Activated CD4-positive, alpha-beta T cell treated with anti-CD3 and anti-CD28 coated beads for 36 hours (primary cell): ENCODE results near the gene KIF2C. TPM values are rescaled to one million over a fixed set of nuclear protein-coding genes. Genes with fewer than 3 reads are reported as not detected.

ENCODE experiments used
- ATAC-seq: fragments of 200-7000 bp; cut with Tn5 transposase; one replicate; pipeline ENCODE4 v1.10.0; 2021; ENCODE audit warnings: mild to moderate bottlenecking, moderate library complexity
- CTCF ChIA-PET: fragments of 350-600 bp; sonication (Branson Sonifier 250); formaldehyde crosslinking; loops from one replicate; lab custom pipeline; 2021; ENCODE audit warnings: antibody characterized with exemption; lab: Charles Lee
- POLR2A ChIA-PET: fragments of 350-600 bp; sonication (Branson Sonifier 250); formaldehyde crosslinking; loops from one replicate; lab custom pipeline; 2021; ENCODE audit warnings: antibody characterized with exemption, inconsistent platforms; lab: Charles Lee
- DNase-seq: peaks from one replicate; pipeline ENCODE4 v3.0.0-alpha.2; 2020
- H3K27ac Mint-ChIP-seq: one replicate; pipeline ENCODE4 v1.8.0; 2021; ENCODE audit warnings: mixed read lengths
- H3K27me3 Mint-ChIP-seq: one replicate; pipeline ENCODE4 v1.8.0; 2021; ENCODE audit warnings: mixed read lengths
- H3K36me3 Mint-ChIP-seq: one replicate; pipeline ENCODE4 v1.8.0; 2021; ENCODE audit warnings: low read depth, mixed read lengths
- H3K4me1 Mint-ChIP-seq: one replicate; pipeline ENCODE4 v1.8.0; 2021; ENCODE audit warnings: mixed read lengths
- H3K4me3 Mint-ChIP-seq: one replicate; pipeline ENCODE4 v1.8.0; 2021; ENCODE audit warnings: mild to moderate bottlenecking, moderate library complexity, mixed read lengths
- H3K9me3 Mint-ChIP-seq: one replicate; pipeline ENCODE4 v1.8.0; 2021; ENCODE audit warnings: low read depth, mixed read lengths
- intact Hi-C, 2 experiments: fragments of 100-400 bp; cut with DNase I in 1 of 2; cut with micrococcal nuclease in 1 of 2; formaldehyde crosslinking; loops; one replicate each; pipeline versions ENCODE4 v1.14.2 to v1.15.1; 2022 to 2024; cut with DNase I, micrococcal nuclease
- total RNA-seq, 2 experiments: library from RNA; stranded (reverse); gene quantifications; one replicate each; pipeline ENCODE4 v1.2.3, GENCODE V29; 2021

The KIF2C gene
- total RNA-seq, 2 experiments from 2014 or later = 101 to 119 TPM

DNA sequence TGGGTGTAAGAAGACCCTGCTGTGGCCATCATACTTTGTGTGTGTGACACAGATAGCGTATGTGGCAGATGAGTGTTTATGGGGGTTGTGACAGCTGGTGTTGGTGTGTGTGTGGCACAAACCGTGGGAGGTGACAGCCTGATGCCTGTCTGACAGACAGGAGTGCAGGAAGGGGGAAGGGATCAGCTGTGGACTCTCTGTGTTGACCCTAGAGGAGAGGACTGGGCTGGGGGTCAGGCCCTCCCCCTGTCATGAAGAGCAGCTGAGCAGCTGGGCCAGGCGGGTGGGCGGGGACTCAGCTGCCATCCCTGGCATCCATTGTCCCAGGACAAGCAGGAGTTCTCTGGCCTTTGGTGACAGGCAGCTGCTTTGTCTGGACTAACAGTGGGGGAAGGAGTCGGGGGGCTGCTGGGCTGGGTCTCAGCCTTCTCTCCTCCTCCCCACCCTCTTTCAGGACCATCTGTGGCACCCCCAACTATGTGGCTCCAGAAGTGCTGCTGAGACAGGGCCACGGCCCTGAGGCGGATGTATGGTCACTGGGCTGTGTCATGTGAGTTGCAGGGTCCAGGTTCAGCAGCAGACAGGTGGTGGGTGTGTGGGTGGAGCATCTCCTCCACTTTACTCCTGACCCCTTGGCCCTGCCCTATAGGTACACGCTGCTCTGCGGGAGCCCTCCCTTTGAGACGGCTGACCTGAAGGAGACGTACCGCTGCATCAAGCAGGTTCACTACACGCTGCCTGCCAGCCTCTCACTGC lies 62.8 kb downstream of the KIF2C start:
- intact Hi-C loops = loop anchor here (10.0 kb wide), 2 partner anchors 502 to 692 kb away; partner anchors contain the start of gene TESK2 (in 1 of the 2)
- no peaks in the 10 kb centered on the region for H3K9me3 Mint-ChIP-seq
- peaks cover 60% of the 10 kb centered on the region for H3K4me1 Mint-ChIP-seq
- H3K36me3 Mint-ChIP-seq = peaks cover 62% of the 10 kb centered on the region
- peak; percentile 45 for DNase-seq
- H3K4me3 Mint-ChIP-seq = peak overlapping the region; percentile 87
- H3K27me3 Mint-ChIP-seq = no peaks in the 10 kb centered on the region
- no peak for ATAC-seq
- POLR2A ChIA-PET = interaction anchor here (1.4 to 5.1 kb wide), 3 partner anchors 17 to 81 kb away, joined by 4 to 186 read pairs (median 21); partner anchors contain the start of gene RNU5D-1
- H3K27ac Mint-ChIP-seq = peak overlapping the region; percentile 92
- CTCF ChIA-PET = no interaction called here

DNA sequence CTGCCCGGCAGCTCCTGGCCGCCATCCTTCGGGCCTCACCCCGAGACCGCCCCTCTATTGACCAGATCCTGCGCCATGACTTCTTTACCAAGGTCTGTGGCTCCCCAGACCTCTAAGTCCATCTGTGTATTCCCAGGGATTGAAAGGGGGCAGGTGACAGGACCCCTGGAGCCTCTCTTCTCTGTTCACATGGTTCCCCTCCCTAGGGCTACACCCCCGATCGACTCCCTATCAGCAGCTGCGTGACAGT lies 63.4 kb downstream of the KIF2C start:
- intact Hi-C loops = loop anchor here (10.0 kb wide), 2 partner anchors 502 to 692 kb away; partner anchors contain the start of gene TESK2 (in 1 of the 2)
- H3K9me3 Mint-ChIP-seq = no peaks in the 10 kb centered on the region
- no peak for ATAC-seq
- H3K4me3 Mint-ChIP-seq = peak overlapping the region; percentile 87
- H3K27ac Mint-ChIP-seq = peak overlapping the region; percentile 88
- ChIA-PET CTCF (no interaction called here), POLR2A (interaction anchor here (1.4 to 5.1 kb wide), 2 partner anchors 17 to 81 kb away, joined by 4 to 186 read pairs; no protein-coding TSS in a partner anchor)
- peaks cover 65% of the 10 kb centered on the region for H3K4me1 Mint-ChIP-seq
- peaks cover 63% of the 10 kb centered on the region for H3K36me3 Mint-ChIP-seq
- DNase-seq = no peak
- H3K27me3 Mint-ChIP-seq = no peaks in the 10 kb centered on the region

DNA sequence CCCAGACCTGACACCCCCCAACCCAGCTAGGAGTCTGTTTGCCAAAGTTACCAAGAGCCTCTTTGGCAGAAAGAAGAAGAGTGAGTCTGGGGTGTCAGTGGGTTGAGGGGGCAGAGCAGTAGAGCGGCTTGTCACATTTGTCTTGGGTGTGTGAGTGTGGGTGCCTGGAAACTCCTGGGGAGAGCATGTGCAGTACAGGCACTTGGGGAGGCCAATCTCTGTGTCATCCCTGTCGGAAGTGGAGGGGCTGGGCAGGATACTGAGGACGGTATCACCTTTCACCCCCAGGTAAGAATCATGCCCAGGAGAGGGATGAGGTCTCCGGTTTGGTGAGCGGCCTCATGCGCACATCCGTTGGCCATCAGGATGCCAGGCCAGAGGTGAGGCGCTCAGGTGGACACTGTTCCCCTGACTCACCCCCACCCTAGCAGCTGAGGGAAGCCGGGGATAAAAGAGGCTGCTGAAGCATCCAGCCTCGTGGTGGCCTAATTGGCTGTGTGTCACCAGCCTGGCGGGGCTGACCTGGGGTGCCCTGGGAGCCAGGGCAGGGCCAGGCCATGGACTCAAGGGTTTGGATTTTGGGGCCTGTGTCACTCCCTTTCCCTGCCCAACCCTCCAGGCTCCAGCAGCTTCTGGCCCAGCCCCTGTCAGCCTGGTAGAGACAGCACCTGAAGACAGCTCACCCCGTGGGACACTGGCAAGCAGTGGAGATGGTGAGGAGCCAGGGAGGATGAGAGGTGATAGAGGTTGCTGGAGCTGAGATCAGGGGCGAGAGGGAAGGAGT lies 63.9 kb downstream of the KIF2C start:
- Mint-ChIP-seq H3K4me1 (peaks cover 69% of the 10 kb centered on the region), H3K27ac (peak overlapping the region; percentile 88), H3K36me3 (peaks cover 63% of the 10 kb centered on the region), H3K9me3 (no peaks in the 10 kb centered on the region), H3K27me3 (no peaks in the 10 kb centered on the region), H3K4me3 (peak overlapping the region; percentile 87)
- POLR2A ChIA-PET = interaction anchor here (1.4 to 8.5 kb wide), 2 partner anchors 16 to 82 kb away, joined by 4 to 337 read pairs; no protein-coding TSS in a partner anchor
- intact Hi-C loops = loop anchor here (10.0 kb wide), 2 partner anchors 501 to 691 kb away; partner anchors contain the start of gene TESK2 (in 1 of the 2)
- CTCF ChIA-PET = no interaction called here
- DNase-seq (peak; percentile 27), ATAC-seq (no peak)

DNA sequence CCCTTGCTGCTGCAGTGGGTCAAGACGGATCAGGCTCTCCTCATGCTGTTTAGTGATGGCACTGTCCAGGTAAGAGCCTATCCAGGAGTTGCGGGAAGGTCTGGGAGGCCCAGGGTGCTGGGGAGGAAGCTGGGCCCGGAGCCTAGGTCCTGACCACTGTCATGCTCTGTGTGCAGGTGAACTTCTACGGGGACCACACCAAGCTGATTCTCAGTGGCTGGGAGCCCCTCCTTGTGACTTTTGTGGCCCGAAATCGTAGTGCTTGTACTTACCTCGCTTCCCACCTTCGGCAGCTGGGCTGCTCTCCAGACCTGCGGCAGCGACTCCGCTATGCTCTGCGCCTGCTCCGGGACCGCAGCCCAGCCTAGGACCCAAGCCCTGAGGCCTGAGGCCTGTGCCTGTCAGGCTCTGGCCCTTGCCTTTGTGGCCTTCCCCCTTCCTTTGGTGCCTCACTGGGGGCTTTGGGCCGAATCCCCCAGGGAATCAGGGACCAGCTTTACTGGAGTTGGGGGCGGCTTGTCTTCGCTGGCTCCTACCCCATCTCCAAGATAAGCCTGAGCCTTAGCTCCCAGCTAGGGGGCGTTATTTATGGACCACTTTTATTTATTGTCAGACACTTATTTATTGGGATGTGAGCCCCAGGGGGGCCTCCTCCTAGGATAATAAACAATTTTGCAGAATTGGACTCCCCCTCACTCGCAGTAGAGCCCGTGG lies 65.8 kb downstream of the KIF2C start:
- H3K27ac Mint-ChIP-seq = peak overlapping the region; percentile 77
- CTCF ChIA-PET = interaction anchor here (0.5 to 1.8 kb wide), 2 partner anchors 12 to 207 kb away, joined by 3 to 4 read pairs; no protein-coding TSS in a partner anchor
- H3K27me3 Mint-ChIP-seq = no peaks in the 10 kb centered on the region
- H3K36me3 Mint-ChIP-seq = peaks cover 67% of the 10 kb centered on the region
- DNase-seq = peak; percentile 13
- H3K9me3 Mint-ChIP-seq = no peaks in the 10 kb centered on the region
- no peak for ATAC-seq
- POLR2A ChIA-PET = interaction anchor here (0.5 to 8.5 kb wide), 6 partner anchors 13 to 84 kb away, joined by 3 to 337 read pairs (median 6); partner anchors contain the start of gene RNU5D-1
- peaks cover 80% of the 10 kb centered on the region for H3K4me1 Mint-ChIP-seq
- no peak overlapping the region for H3K4me3 Mint-ChIP-seq
- intact Hi-C loops = loop anchor here (2.0 to 10.0 kb wide), 4 partner anchors 173 to 777 kb away; partner anchors contain the start of gene TESK2 (in 1 of the 2)

DNA sequence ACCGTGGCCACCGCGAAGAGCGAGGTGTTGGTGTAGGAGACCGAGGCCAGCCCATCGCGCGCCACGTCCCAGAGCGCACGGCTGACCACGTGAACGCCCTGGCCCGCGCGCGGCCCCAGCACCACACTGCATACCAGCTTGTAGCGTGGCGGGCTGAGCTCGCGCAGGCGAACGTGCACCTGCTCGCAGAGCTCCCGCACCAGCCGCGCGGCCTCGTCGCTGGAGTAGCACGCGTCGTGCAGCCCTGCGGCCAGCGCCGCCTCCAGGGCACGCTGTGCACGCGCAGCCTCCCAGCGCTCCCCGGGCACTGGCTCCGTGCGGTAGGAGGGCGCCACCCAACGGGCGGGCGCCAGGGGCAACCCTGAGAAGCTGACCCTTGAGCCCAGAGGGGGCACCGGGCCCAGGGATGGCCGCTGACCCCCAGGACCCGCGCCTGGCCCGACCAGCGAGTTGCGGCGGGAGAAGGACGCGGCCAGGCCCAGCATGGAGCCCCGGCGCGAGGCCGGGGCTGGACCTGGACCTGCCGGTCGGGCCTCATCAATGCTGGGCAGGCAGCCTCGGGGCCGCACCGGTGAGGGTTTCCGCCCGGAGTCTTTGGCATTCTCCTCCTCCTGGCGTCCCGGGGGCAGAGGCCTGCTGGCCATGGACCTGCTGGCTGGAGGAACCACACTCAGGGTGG lies 66.5 kb downstream of the KIF2C start:
- DNase-seq = peak; percentile 17
- H3K4me1 Mint-ChIP-seq = peaks cover 87% of the 10 kb centered on the region
- H3K9me3 Mint-ChIP-seq = no peaks in the 10 kb centered on the region
- POLR2A ChIA-PET = interaction anchor here (0.6 to 8.5 kb wide), 12 partner anchors 8 to 777 kb away, joined by 3 to 337 read pairs (median 4); partner anchors contain the start of genes AKR1A1, BEST4, RNU5D-1 and RPS8
- H3K27me3 Mint-ChIP-seq = no peaks in the 10 kb centered on the region
- CTCF ChIA-PET = interaction anchor here (1.8 to 3.7 kb wide), 2 partner anchors 12 to 13 kb away, joined by 4 to 41 read pairs; no protein-coding TSS in a partner anchor
- peaks cover 64% of the 10 kb centered on the region for H3K36me3 Mint-ChIP-seq
- H3K27ac Mint-ChIP-seq = peak overlapping the region; percentile 99
- H3K4me3 Mint-ChIP-seq = no peak overlapping the region
- intact Hi-C loops = loop anchor here (2.0 to 10.0 kb wide), 4 partner anchors 174 to 777 kb away; partner anchors contain the start of gene TESK2 (in 1 of the 2)
- ATAC-seq = no peak

DNA sequence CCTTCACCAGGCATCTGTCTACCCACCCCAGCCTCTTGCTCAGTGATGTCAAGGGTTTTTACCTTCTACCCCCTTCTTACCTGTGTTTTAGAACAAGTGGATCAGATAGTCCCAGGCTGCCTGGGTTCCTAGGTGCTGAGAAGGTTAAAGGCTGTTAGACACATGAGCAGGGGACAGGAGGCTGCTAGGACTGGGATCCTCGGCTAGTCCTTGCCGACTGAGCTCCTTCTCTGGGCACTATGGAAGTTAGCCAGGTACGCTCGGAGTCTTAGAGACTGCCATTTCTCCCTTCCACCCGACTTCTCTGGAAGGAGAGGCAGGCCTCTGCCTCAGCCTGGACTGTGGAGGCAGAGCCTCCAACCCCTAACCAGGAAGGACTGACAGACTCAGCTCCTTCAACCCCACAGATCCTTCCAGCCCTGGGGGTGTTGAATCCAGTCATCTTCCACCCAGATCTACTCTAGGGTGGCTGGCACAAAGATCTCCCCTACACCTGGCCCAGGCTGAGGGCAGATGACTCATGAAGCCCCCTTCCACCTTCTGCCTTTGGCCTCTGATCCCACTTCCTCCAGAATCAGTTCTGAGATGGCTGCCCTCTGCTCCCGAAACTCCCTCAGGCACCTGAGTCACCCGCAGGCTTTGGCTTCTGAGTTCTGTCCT lies 67.2 kb downstream of the KIF2C start, which contains the start of gene DYNLT4:
Gene DYNLT4, minus strand, starts transcription at position 648 of the 660 bp plus-strand sequence. CDS start 683 bp downstream, outside the sequence.
- CTCF ChIA-PET = interaction anchor here (0.8 to 3.7 kb wide), 4 partner anchors 11 to 839 kb away, joined by 3 to 41 read pairs (median 4); partner anchors contain the start of gene RNU5D-1
- Mint-ChIP-seq H3K4me1 (peaks cover 92% of the 10 kb centered on the region), H3K36me3 (peaks cover 64% of the 10 kb centered on the region), H3K27ac (peak within 1 kb of the TSS; percentile 99), H3K9me3 (no peaks in the 10 kb centered on the region), H3K4me3 (peak within 1 kb of the TSS; percentile 87), H3K27me3 (no peaks in the 10 kb centered on the region)
- POLR2A ChIA-PET = interaction anchor here (0.6 to 8.5 kb wide), 10 partner anchors 10 to 777 kb away, joined by 3 to 337 read pairs (median 6); partner anchors contain the start of genes AKR1A1, BEST4, KIF2C and RNU5D-1
- intact Hi-C loops = loop anchor here (1.0 to 10.0 kb wide), 6 partner anchors 68 to 776 kb away; partner anchors contain the start of genes KIF2C (in 1 of the 2) and TESK2 (in 1 of the 2)
- DNase-seq (no peak), ATAC-seq (peak; percentile 2)

DNA sequence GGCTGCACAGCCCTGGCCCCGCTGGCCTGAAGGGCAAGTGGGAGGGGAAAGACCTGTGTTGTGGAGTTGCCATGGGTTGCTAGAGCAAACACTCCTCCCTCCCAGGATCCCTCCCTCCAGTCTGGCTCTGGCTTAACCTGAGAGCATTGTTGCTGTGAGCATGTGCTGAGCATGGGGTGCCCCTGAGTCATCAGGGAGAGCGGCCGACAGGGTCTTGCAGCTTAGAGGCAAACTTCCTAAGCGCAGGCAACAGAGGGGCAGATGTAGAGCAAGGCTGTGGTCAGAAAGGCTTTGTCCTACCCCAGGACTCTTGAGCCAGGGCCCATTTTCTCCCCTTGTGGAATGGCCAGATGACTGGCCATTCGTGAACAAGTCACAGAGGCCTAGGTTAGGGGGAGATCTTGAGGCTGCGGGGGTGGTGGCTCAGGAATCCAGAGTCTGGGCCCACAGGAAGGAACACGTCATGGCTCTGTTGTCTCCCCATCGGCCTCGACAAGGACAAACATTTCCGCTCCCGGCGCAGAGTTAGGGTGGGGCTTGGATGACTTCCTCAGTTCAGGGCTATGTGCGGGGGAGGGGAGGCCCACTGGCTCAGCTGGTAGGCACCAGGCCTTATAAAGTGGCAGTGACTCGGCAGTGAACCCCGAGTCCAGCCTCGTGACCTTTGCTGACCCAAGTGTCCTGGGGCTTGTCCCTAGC lies 67.9 kb downstream of the KIF2C start:
- ChIA-PET POLR2A (interaction anchor here (0.9 to 8.5 kb wide), 10 partner anchors 11 to 533 kb away, joined by 3 to 337 read pairs (median 13); partner anchors contain the start of genes BEST4, KIF2C, MUTYH and RNU5D-1), CTCF (interaction anchor here (0.8 to 3.7 kb wide), 10 partner anchors 9 to 839 kb away, joined by 3 to 41 read pairs (median 5); partner anchors contain the start of genes HECTD3, RNU5D-1 and UROD)
- intact Hi-C loops = loop anchor here (1.0 to 10.0 kb wide), 8 partner anchors 31 to 775 kb away; partner anchors contain the start of genes KIF2C (in 1 of the 2) and TESK2 (in 1 of the 2)
- Mint-ChIP-seq H3K27me3 (no peaks in the 10 kb centered on the region), H3K4me3 (peak overlapping the region; percentile 87), H3K4me1 (peaks cover 92% of the 10 kb centered on the region), H3K9me3 (no peaks in the 10 kb centered on the region), H3K36me3 (peaks cover 61% of the 10 kb centered on the region), H3K27ac (peak overlapping the region; percentile 99)
- ATAC-seq (peak; percentile 57), DNase-seq (peak; percentile 94)

DNA sequence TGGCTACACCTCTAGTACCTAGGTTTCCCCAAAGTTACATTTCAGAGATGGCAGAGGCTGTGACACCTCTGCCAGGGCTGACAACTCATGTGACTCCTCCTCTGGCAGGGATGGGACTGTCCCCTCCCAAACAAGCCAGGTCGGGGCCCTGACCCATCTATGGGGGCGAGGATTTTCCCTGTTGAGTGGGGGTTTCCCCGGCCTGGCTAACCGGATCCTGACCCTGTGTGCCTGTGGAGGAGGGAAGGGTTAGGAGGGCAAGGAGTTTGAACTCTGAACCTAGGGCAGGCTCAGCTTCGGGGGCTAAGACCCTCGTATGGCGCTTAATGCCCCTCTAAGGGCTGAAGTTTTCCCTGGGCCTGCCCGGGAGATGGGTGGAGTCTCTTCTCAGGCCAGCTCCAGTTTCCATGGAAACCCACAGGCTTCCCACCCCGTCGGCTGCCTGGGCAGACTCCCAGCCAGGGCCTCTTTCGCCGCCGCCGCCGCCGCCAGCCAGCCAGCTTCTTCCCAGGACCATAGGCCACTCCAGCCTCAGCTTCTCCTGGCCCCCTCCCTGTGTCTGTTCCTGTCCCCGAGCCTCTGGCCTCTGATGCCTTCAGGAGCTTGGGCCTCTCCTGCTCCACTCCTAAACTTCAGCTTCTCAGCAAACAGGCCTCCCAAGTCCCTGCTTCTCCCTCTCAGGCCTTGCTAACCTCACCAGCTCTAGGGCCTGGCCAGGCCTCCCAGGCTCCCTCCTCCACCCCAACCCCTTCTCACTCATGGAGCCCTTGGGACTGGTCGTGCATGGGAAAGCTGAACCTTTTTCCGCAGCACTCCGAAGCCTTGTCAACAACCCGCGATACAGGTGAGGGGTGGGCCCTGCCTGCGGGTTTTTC lies 68.7 kb downstream of the KIF2C start, which contains the start of gene BTBD19:
Gene BTBD19, plus strand, starts transcription at position 461 of the 875 bp plus-strand sequence. Its CDS starts 298 bp downstream, at position 759.
- peak within 1 kb of the TSS; percentile 87 for H3K4me3 Mint-ChIP-seq
- H3K4me1 Mint-ChIP-seq = peaks cover 91% of the 10 kb centered on the region
- intact Hi-C loops = loop anchor here (2.0 to 10.0 kb wide), 5 partner anchors 31 to 687 kb away; partner anchors contain the start of gene TESK2 (in 1 of the 2)
- DNase-seq (peak; percentile 91), ATAC-seq (peak; percentile 60)
- H3K27me3 Mint-ChIP-seq = no peaks in the 10 kb centered on the region
- no peaks in the 10 kb centered on the region for H3K9me3 Mint-ChIP-seq
- H3K36me3 Mint-ChIP-seq = peaks cover 53% of the 10 kb centered on the region
- peak within 1 kb of the TSS; percentile 99 for H3K27ac Mint-ChIP-seq
- ChIA-PET CTCF (interaction anchor here (0.6 to 3.7 kb wide), 18 partner anchors 8 to 533 kb away, joined by 3 to 41 read pairs (median 5); partner anchors contain the start of genes HECTD3, PLK3, RNU5D-1 and UROD), POLR2A (interaction anchor here (0.9 to 8.5 kb wide), 18 partner anchors 8 to 777 kb away, joined by 3 to 337 read pairs (median 8); partner anchors contain the start of genes BEST4, KIF2C, MUTYH and PLK3)
